Spleen (tissue), 7 donors: ENCODE data around the gene OR8D2.

Experiments
- CTCF ChIP-seq, 11 experiments: fragments of 200-600 bp in 7 of 11; fragments of 450-650 bp in 4 of 11; sonication (generic) in 4 of 11; IDR thresholded peaks in 8 of 11; conservative IDR thresholded peaks in 3 of 11; 1 replicate in 7 of 11; 2 replicates in 4 of 11; pipeline versions ENCODE4 v1.4.0 to v1.8.0; 2016 to 2021; ENCODE audit warnings: antibody characterized with exemption in 11 of 11, inconsistent platforms in 4 of 11, mild to moderate bottlenecking in 1 of 11
- POLR2A ChIP-seq, 3 donors: fragments of 450-650 bp; IDR thresholded peaks; one replicate each; pipeline ENCODE4 v1.5.1; 2017; ENCODE audit warnings: antibody characterized with exemption in 3 of 3, mild to moderate bottlenecking in 1 of 3
- donor health status: DM: no; HTN: no; CAD: no; lungs with moderate emphysema.
- donor health status: DM: no; HTN: no; CAD: no.
- donor health status: DM: no; HTN: no; CAD: no.

GRCh38 chr11:124344346-124344745, 24.3 kb upstream of the OR8D2 start:
- TF ChIP-seq POLR2A (IDR thresholded peaks at IDR 0.05) (no peak), CTCF (IDR thresholded peaks at IDR 0.05 in 8 of 11, conservative IDR thresholded peaks at IDR 0.05 in 3 of 11) (no peak)
